Gastroesophageal sphincter (tissue), 3 donors: ENCODE results near the gene FOXB1.

Experiments used
- CTCF ChIP-seq, 4 experiments: fragments of 200-600 bp in 2 of 4; fragments of 450-650 bp in 2 of 4; sonication (generic) in 1 of 4; IDR thresholded peaks; one replicate each; pipeline ENCODE4 v1.5.1; 2017 to 2019; ENCODE audit warnings: antibody characterized with exemption in 4 of 4, mild to moderate bottlenecking in 2 of 4, moderate library complexity in 2 of 4
- EP300 ChIP-seq: sonication (generic); formaldehyde crosslinking; IDR thresholded peaks from one replicate; pipeline ENCODE4 v1.6.1; 2017; ENCODE audit warnings: antibody characterized with exemption, mild to moderate bottlenecking
- POLR2A ChIP-seq, 2 donors: fragments of 450-650 bp; IDR thresholded peaks; one replicate each; pipeline ENCODE4 v1.6.1; 2017; ENCODE audit warnings: antibody characterized with exemption in 2 of 2, mild to moderate bottlenecking in 2 of 2, moderate library complexity in 1 of 2

- no peak for TF ChIP-seq EP300
- TF ChIP-seq CTCF (IDR thresholded peaks at IDR 0.05), result no peak
- TF ChIP-seq POLR2A (IDR thresholded peaks at IDR 0.05), result no peak
These were observed 27.4 kb upstream of the FOXB1 start for GRCh38 chr15:59976480-59977271.
